DND-41 (cell line): Measurements from ENCODE around the gene MUTYH.

ENCODE experiments used
- CTCF ChIP-seq: IDR thresholded peaks from 2 replicates; pipeline ENCODE4 v1.5.1; 2012; ENCODE audit warnings: borderline replicate concordance, low read length, moderate library complexity, mild to moderate bottlenecking; ENCODE audit not compliant: poor library complexity, severe bottlenecking; ENCODE audit errors: extremely low read depth
- EZH2 ChIP-seq: IDR thresholded peaks from 3 replicates; pipeline ENCODE4 v1.6.1; 2012; ENCODE audit warnings: borderline replicate concordance, low read depth, mild to moderate bottlenecking, moderate library complexity, low read length, inconsistent platforms; ENCODE audit not compliant: severe bottlenecking

- TF ChIP-seq CTCF (no peak), EZH2 (no peak)
Observed at GRCh38 chr1:45378184-45378583, 37.9 kb upstream of the MUTYH start.
